ENCODE data around the gene RXRG. TPM values are rescaled to one million over a fixed set of nuclear protein-coding genes. Genes with fewer than 3 reads are reported as not detected.

The RXRG gene
- total and polyA plus RNA-seq, 8 donors: 0.32 to 10.4 (median 1.3) TPM

DNA sequence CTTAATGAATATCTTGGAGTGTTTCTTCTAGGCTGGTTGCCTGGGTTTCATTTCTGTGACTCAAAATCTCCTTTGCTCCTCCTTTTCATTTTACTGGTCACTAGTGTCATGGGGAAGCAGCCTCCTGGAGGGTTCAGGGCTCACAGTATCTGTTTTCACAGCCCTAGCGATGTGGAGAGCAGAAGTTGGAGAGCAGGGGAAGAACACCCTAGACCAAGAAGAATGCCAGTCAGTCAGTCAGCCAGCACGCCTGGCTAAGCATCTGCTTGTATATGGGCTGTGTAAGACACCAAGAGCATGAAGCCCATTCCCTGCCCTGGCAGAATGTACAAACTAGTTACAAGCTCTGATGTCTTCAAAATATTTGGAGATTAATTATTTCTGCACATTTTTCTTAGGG is 7.9 kb downstream of the RXRG start:
- H3K4me3 ChIP-seq: no peak overlapping the region
- intact Hi-C loops (cut with DNase I): no loop called here
- H3K27ac ChIP-seq: no peak overlapping the region
- ATAC-seq: no peak
- DNase-seq: no peak
- H3K36me3 ChIP-seq: no peaks in the 10 kb centered on the region
- FAIRE-seq: no peak
- no peak for TF ChIP-seq CTCF (IDR thresholded peaks at IDR 0.05)
- WGBS, 2 donors: 61 to 66% methylated on average over 2 of the region's 2 CpGs
- H3K4me1 ChIP-seq: no peaks in the 10 kb centered on the region
- H3K27me3 ChIP-seq: peaks cover 0 to 4% (median 0%) of the 10 kb centered on the region in 4 donors
- H3K9me3 ChIP-seq: no peaks in the 10 kb centered on the region

- H3K9me3 ChIP-seq: no peaks in the 10 kb centered on the region
- no peak for TF ChIP-seq CTCF (IDR thresholded peaks at IDR 0.05)
- H3K4me3 ChIP-seq: no peak overlapping the region
- no peaks in the 10 kb centered on the region for H3K4me1 ChIP-seq
- no peak for ATAC-seq
- no peak overlapping the region for H3K27ac ChIP-seq
- intact Hi-C loops (cut with DNase I): no loop called here
- peaks cover 0 to 4% (median 0%) of the 10 kb centered on the region in 4 donors for H3K27me3 ChIP-seq
- no peak for DNase-seq
- no peaks in the 10 kb centered on the region for H3K36me3 ChIP-seq
- WGBS, 2 donors: 50 to 58% methylated on average over 2 of the region's 2 CpGs
- FAIRE-seq: no peak
Measured at GRCh38 chr1:165435801-165436200, 9.1 kb downstream of the RXRG start.

DNA sequence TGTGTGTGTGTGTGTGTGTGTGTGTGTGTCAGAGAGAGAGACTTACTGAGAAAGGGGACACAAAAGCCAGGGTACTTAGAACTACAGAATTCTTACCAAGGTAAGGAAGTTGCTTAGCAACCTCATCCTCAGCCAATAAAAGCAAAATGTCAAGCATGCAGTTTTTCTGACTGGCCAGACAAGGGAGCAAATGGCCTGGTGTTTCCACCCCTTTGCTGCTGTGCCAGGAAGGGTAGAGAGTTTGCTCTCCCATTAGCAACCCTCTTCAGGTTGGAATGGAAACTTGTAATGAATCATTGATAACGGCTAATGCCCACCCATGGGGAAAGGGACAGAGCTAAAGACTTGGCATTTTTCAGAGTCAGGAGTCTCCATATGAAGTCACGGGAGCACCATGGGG is 10.6 kb downstream of the RXRG start:
- Histone ChIP-seq H3K9me3 (no peaks in the 10 kb centered on the region), H3K4me1 (no peaks in the 10 kb centered on the region), H3K27me3 (peaks cover 0 to 4% (median 0%) of the 10 kb centered on the region in 4 donors), H3K36me3 (no peaks in the 10 kb centered on the region), H3K27ac (no peak overlapping the region), H3K4me3 (no peak overlapping the region)
- DNase-seq (no peak), FAIRE-seq (no peak), ATAC-seq (peak in 2 of 4 donors; percentile 79 to 84)
- intact Hi-C loops (cut with DNase I): no loop called here
- TF ChIP-seq CTCF (IDR thresholded peaks at IDR 0.05): no peak
- 51 to 57% methylated on average over 2 of the region's 2 CpGs for WGBS, 2 donors

GRCh38 chr1:165431079-165431478 is 13.8 kb downstream of the RXRG start:
- intact Hi-C loops (cut with DNase I): no loop called here
- WGBS, 2 donors: 68 to 71% methylated on average over 4 of the region's 4 CpGs
- no peak overlapping the region for H3K4me3 ChIP-seq
- no peaks in the 10 kb centered on the region for H3K27me3 ChIP-seq
- ATAC-seq (no peak), DNase-seq (no peak), FAIRE-seq (no peak)
- TF ChIP-seq CTCF (IDR thresholded peaks at IDR 0.05): no peak
- no peaks in the 10 kb centered on the region for H3K4me1 ChIP-seq
- no peak overlapping the region for H3K27ac ChIP-seq
- H3K36me3 ChIP-seq: no peaks in the 10 kb centered on the region
- H3K9me3 ChIP-seq: no peaks in the 10 kb centered on the region

DNA sequence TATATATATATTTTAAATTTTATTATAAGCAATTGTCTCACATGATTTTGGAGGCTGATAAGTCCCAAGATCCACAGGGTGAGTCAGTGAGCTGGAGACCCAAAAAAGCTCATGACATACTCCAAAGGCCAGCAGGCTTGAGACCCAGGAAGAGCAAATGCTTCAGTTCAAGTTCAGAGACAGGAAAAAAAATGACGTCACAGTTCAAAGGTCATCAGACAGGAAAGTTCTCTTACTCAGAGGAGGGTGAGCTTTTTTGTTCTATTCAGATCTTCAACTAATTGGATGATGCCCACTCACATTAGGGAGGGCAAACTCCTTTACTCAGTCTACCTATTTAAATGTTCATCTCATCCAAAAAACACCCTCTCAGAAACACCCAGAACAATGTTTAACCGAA is 18.2 kb downstream of the RXRG start:
- WGBS, 2 donors: 51 to 53% methylated on average over 2 of the region's 2 CpGs
- ATAC-seq: no peak
- Histone ChIP-seq H3K4me3 (no peak overlapping the region), H3K4me1 (no peaks in the 10 kb centered on the region), H3K27me3 (no peaks in the 10 kb centered on the region), H3K27ac (no peak overlapping the region), H3K9me3 (no peaks in the 10 kb centered on the region), H3K36me3 (no peaks in the 10 kb centered on the region)
- intact Hi-C loops (cut with DNase I): no loop called here
- no peak for TF ChIP-seq CTCF (IDR thresholded peaks at IDR 0.05)
- DNase-seq: no peak
- FAIRE-seq: no peak

All from pancreas (tissue), 10 donors.